ENCODE results near the gene NR1D1.

DNA sequence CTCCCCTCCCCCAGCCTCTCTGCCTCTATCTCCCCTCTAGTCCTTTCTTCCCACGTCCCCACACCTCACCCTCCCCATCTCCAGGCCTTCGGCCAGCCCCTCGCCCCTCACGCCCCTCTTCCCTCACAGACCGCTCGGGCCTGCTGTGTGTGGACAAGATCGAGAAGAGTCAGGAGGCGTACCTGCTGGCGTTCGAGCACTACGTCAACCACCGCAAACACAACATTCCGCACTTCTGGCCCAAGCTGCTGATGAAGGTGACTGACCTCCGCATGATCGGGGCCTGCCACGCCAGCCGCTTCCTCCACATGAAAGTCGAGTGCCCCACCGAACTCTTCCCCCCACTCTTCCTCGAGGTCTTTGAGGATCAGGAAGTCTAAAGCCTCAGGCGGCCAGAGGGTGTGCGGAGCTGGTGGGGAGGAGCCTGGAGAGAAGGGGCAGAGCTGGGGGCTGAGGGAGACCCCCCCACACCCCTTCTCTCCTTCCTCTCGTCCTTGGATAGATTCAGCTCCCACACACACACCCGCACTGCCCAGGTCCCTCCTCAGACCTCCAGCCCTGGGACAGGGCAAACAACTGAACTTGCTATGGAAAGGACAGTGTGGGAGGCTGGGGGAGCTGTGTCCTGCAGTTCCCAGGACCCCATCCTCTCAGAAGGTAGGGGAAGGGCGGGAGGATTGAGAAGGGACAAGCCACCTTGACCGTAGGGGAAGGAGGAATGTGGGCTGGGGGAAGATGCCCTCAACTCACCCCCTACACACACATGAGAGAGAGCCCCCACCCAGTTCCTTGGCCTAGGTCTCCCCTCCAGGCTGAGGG lies 11.1 kb downstream of the NR1D1 start:
- no peak for TF ChIP-seq SUZ12 (IDR thresholded peaks at IDR 0.05)
- TF ChIP-seq ELF4 (IDR thresholded peaks at IDR 0.05), result no peak
- TF ChIP-seq SP1 (IDR thresholded peaks at IDR 0.05), result no peak
